HEK293 (cell line): ENCODE data around the gene GSG1L2.

ENCODE experiments used
- ZFP3 ChIP-seq: fragments of 450-650 bp; formaldehyde crosslinking; IDR thresholded peaks from 2 replicates; pipeline ENCODE4 v1.5.1; 2016; ENCODE audit warnings: low read depth, missing biosample characterization, missing genetic modification characterization
- ZNF223 ChIP-seq: fragments of 450-650 bp; formaldehyde crosslinking; IDR thresholded peaks from 2 replicates; pipeline ENCODE4 v1.5.1; 2016; ENCODE audit warnings: missing biosample characterization, missing genetic modification characterization
- ZNF354C ChIP-seq: fragments of 450-650 bp; formaldehyde crosslinking; IDR thresholded peaks from 2 replicates; pipeline ENCODE4 v1.5.1; 2016; ENCODE audit warnings: missing biosample characterization, missing genetic modification characterization, low read depth, borderline replicate concordance
- ZNF791 ChIP-seq: fragments of 450-650 bp; formaldehyde crosslinking; IDR thresholded peaks from 2 replicates; pipeline ENCODE4 v1.5.1; 2016; ENCODE audit warnings: missing biosample characterization, missing genetic modification characterization
- TF ChIP-seq, protein P1 (sequence below): fragments of 450-650 bp; formaldehyde crosslinking; IDR thresholded peaks from 2 replicates; pipeline ENCODE4 v1.5.1; 2016; ENCODE audit warnings: missing biosample characterization, missing genetic modification characterization
- TF ChIP-seq, protein P2 (sequence below): fragments of 450-650 bp; formaldehyde crosslinking; IDR thresholded peaks from 2 replicates; pipeline ENCODE4 v1.5.1; 2016; ENCODE audit warnings: missing biosample characterization, missing genetic modification characterization
- TF ChIP-seq, protein P3 (sequence below): fragments of 450-650 bp; formaldehyde crosslinking; IDR thresholded peaks from 2 replicates; pipeline ENCODE4 v1.5.1; 2016; ENCODE audit warnings: missing biosample characterization, missing genetic modification characterization
- TF ChIP-seq, protein P4 (sequence below): fragments of 450-650 bp; formaldehyde crosslinking; IDR thresholded peaks from 2 replicates; pipeline ENCODE4 v1.5.1; 2016; ENCODE audit warnings: missing biosample characterization, missing genetic modification characterization

DNA sequence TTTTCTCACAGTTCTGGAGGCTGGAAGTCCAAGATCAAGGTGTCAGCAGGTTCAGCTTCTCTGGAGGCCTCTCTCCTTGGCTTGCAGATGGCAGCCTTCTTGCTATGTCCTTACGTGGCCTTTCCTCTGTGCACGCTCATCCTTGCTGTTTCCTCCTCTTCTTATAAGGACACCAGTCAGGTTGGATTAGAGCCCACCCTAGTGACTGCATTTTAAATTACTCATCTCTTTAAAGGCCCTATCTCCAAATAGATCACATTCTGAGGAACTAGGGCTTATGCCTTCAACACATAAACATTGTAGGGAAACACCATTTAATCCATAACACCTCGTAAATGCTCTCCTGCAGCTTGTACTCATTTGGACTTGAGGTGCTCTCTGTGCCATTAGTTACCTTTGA lies 66.8 kb downstream of the GSG1L2 start:
- TF ChIP-seq, protein P1, sequence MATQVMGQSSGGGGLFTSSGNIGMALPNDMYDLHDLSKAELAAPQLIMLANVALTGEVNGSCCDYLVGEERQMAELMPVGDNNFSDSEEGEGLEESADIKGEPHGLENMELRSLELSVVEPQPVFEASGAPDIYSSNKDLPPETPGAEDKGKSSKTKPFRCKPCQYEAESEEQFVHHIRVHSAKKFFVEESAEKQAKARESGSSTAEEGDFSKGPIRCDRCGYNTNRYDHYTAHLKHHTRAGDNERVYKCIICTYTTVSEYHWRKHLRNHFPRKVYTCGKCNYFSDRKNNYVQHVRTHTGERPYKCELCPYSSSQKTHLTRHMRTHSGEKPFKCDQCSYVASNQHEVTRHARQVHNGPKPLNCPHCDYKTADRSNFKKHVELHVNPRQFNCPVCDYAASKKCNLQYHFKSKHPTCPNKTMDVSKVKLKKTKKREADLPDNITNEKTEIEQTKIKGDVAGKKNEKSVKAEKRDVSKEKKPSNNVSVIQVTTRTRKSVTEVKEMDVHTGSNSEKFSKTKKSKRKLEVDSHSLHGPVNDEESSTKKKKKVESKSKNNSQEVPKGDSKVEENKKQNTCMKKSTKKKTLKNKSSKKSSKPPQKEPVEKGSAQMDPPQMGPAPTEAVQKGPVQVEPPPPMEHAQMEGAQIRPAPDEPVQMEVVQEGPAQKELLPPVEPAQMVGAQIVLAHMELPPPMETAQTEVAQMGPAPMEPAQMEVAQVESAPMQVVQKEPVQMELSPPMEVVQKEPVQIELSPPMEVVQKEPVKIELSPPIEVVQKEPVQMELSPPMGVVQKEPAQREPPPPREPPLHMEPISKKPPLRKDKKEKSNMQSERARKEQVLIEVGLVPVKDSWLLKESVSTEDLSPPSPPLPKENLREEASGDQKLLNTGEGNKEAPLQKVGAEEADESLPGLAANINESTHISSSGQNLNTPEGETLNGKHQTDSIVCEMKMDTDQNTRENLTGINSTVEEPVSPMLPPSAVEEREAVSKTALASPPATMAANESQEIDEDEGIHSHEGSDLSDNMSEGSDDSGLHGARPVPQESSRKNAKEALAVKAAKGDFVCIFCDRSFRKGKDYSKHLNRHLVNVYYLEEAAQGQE = no peak
- TF ChIP-seq, protein P2, sequence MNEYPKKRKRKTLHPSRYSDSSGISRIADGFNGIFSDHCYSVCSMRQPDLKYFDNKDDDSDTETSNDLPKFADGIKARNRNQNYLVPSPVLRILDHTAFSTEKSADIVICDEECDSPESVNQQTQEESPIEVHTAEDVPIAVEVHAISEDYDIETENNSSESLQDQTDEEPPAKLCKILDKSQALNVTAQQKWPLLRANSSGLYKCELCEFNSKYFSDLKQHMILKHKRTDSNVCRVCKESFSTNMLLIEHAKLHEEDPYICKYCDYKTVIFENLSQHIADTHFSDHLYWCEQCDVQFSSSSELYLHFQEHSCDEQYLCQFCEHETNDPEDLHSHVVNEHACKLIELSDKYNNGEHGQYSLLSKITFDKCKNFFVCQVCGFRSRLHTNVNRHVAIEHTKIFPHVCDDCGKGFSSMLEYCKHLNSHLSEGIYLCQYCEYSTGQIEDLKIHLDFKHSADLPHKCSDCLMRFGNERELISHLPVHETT = no peak
- TF ChIP-seq, protein P3, sequence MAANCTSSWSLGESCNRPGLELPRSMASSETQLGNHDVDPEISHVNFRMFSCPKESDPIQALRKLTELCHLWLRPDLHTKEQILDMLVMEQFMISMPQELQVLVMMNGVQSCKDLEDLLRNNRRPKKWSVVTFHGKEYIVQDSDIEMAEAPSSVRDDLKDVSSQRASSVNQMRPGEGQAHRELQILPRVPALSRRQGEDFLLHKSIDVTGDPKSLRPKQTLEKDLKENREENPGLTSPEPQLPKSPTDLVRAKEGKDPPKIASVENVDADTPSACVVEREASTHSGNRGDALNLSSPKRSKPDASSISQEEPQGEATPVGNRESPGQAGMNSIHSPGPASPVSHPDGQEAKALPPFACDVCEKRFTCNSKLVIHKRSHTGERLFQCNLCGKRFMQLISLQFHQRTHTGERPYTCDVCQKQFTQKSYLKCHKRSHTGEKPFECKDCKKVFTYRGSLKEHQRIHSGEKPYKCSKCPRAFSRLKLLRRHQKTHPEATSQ (tag by site-specific recombination) = no peak
- TF ChIP-seq, protein P4, sequence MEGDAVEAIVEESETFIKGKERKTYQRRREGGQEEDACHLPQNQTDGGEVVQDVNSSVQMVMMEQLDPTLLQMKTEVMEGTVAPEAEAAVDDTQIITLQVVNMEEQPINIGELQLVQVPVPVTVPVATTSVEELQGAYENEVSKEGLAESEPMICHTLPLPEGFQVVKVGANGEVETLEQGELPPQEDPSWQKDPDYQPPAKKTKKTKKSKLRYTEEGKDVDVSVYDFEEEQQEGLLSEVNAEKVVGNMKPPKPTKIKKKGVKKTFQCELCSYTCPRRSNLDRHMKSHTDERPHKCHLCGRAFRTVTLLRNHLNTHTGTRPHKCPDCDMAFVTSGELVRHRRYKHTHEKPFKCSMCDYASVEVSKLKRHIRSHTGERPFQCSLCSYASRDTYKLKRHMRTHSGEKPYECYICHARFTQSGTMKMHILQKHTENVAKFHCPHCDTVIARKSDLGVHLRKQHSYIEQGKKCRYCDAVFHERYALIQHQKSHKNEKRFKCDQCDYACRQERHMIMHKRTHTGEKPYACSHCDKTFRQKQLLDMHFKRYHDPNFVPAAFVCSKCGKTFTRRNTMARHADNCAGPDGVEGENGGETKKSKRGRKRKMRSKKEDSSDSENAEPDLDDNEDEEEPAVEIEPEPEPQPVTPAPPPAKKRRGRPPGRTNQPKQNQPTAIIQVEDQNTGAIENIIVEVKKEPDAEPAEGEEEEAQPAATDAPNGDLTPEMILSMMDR (tag by site-specific recombination) = no peak
- TF ChIP-seq ZNF223 (tag by site-specific recombination) (no peak), ZFP3 (tag by site-specific recombination) (no peak), ZNF354C (tag by site-specific recombination) (no peak), ZNF791 (no peak)
